Tibial artery (tissue), 4 donors: ENCODE results near the gene CHMP4A.

Experiments
- DNase-seq, 2 donors: peaks; one replicate each; pipeline ENCODE4 v3.0.0-alpha.2; 2019
- H3K27ac ChIP-seq, 2 donors: fragments of 200-600 bp; sonication (generic) in 1 of 2; 1 replicate in 1 of 2; 2 replicates in 1 of 2; pipeline ENCODE4 v1.5.1; 2018 to 2019; ENCODE audit warnings: mild to moderate bottlenecking in 1 of 2
- H3K27me3 ChIP-seq, 2 donors: fragments of 200-600 bp; sonication (generic) in 1 of 2; one replicate each; pipeline versions ENCODE4 v1.5.1 to v1.6.0; 2016 to 2019
- H3K36me3 ChIP-seq, 3 donors: fragments of 200-600 bp; sonication (generic) in 2 of 3; one replicate each; pipeline ENCODE4 v1.5.1; 2016 to 2019; ENCODE audit warnings: mild to moderate bottlenecking in 2 of 3
- H3K4me1 ChIP-seq, 4 donors: fragments of 200-600 bp; sonication (generic) in 2 of 4; 1 replicate in 3 of 4; 2 replicates in 1 of 4; pipeline ENCODE4 v1.5.1; 2016 to 2019
- H3K4me3 ChIP-seq, 2 donors: fragments of 200-600 bp; sonication (generic) in 1 of 2; 1 replicate in 1 of 2; 2 replicates in 1 of 2; pipeline ENCODE4 v1.5.1; 2018 to 2019; ENCODE audit warnings: mild to moderate bottlenecking in 2 of 2
- H3K9me3 ChIP-seq, 3 donors: fragments of 200-600 bp; sonication (generic) in 1 of 3; one replicate each; pipeline ENCODE4 v1.5.1; 2016 to 2019
- CTCF ChIP-seq, 2 experiments: fragments of 200-600 bp in 1 of 2; fragments of 450-650 bp in 1 of 2; IDR thresholded peaks; one replicate each; pipeline ENCODE4 v1.5.1; 2017 to 2019; ENCODE audit warnings: antibody characterized with exemption in 2 of 2, mild to moderate bottlenecking in 1 of 2, moderate library complexity in 1 of 2
- intact Hi-C: fragments of 100-400 bp; cut with DNase I; formaldehyde crosslinking; loops from one replicate; pipeline ENCODE4 v1.15.0; 2023; ENCODE audit warnings: low total_unique reads

CHMP4A gene

GRCh38 chr14:24259282-24260025 is 46.2 kb upstream of the CHMP4A start:
- H3K4me1 ChIP-seq: peaks cover 0 to 13% (median 10%) of the 10 kb centered on the region in 4 donors
- no peaks in the 10 kb centered on the region for H3K27me3 ChIP-seq
- peak in 1 of 2 donors; percentile 54 for DNase-seq
- no peak overlapping the region for H3K27ac ChIP-seq
- H3K36me3 ChIP-seq: peaks cover 0 to 11% (median 0%) of the 10 kb centered on the region in 3 donors
- no peak overlapping the region for H3K4me3 ChIP-seq
- intact Hi-C loops: no loop called here
- no peaks in the 10 kb centered on the region for H3K9me3 ChIP-seq
- no peak for TF ChIP-seq CTCF (IDR thresholded peaks at IDR 0.05)

- peak in 1 of 2 donors; percentile 47 for DNase-seq
- no peak overlapping the region for H3K27ac ChIP-seq
- H3K9me3 ChIP-seq: no peaks in the 10 kb centered on the region
- peaks cover 0 to 15% (median 0%) of the 10 kb centered on the region in 3 donors for H3K36me3 ChIP-seq
- TF ChIP-seq CTCF (IDR thresholded peaks at IDR 0.05): no peak
- peaks cover 0 to 13% (median 10%) of the 10 kb centered on the region in 4 donors for H3K4me1 ChIP-seq
- intact Hi-C loops: no loop called here
- no peaks in the 10 kb centered on the region for H3K27me3 ChIP-seq
- no peak overlapping the region for H3K4me3 ChIP-seq
Measured at GRCh38 chr14:24258548-24259265, 45.4 kb upstream of the CHMP4A start.

GRCh38 chr14:24258119-24258518 is 44.8 kb upstream of the CHMP4A start:
- Histone ChIP-seq H3K27me3 (no peaks in the 10 kb centered on the region), H3K4me3 (no peak overlapping the region), H3K27ac (no peak overlapping the region), H3K36me3 (peaks cover 0 to 18% (median 0%) of the 10 kb centered on the region in 3 donors), H3K9me3 (no peaks in the 10 kb centered on the region), H3K4me1 (peaks cover 0 to 13% (median 10%) of the 10 kb centered on the region in 4 donors)
- intact Hi-C loops: no loop called here
- peak in 1 of 2 donors; percentile 45 for DNase-seq
- no peak for TF ChIP-seq CTCF (IDR thresholded peaks at IDR 0.05)

- no peak overlapping the region for H3K27ac ChIP-seq
- H3K9me3 ChIP-seq: no peaks in the 10 kb centered on the region
- H3K4me1 ChIP-seq: peaks cover 0 to 13% (median 10%) of the 10 kb centered on the region in 4 donors
- H3K36me3 ChIP-seq: peaks cover 0 to 24% (median 0%) of the 10 kb centered on the region in 3 donors
- DNase-seq: no peak
- no peaks in the 10 kb centered on the region for H3K27me3 ChIP-seq
- no peak for TF ChIP-seq CTCF (IDR thresholded peaks at IDR 0.05)
- H3K4me3 ChIP-seq: no peak overlapping the region
- intact Hi-C loops: no loop called here
Measured at GRCh38 chr14:24256960-24257359, 43.7 kb upstream of the CHMP4A start.

- H3K36me3 ChIP-seq: peaks cover 0 to 24% (median 0%) of the 10 kb centered on the region in 3 donors
- DNase-seq: peak in 1 of 2 donors; percentile 47
- H3K27ac ChIP-seq: no peak overlapping the region
- intact Hi-C loops: no loop called here
- H3K4me1 ChIP-seq: peaks cover 0 to 13% (median 10%) of the 10 kb centered on the region in 4 donors
- no peaks in the 10 kb centered on the region for H3K9me3 ChIP-seq
- no peak for TF ChIP-seq CTCF (IDR thresholded peaks at IDR 0.05)
- no peak overlapping the region for H3K4me3 ChIP-seq
- H3K27me3 ChIP-seq: no peaks in the 10 kb centered on the region
Measured at GRCh38 chr14:24255931-24256711, 42.8 kb upstream of the CHMP4A start.
